Measurements from ENCODE around the gene MAST4.
"Not testable (repeated sequence)": the region's sequence is repeated elsewhere in the genome, so short reads cannot be mapped to it uniquely, and the experiment has no call there.

MAST4 gene

GRCh38 chr5:67100301-67100700 is 504.1 kb downstream of the MAST4 start:
- no peak for DNase-seq

GRCh38 chr5:67102708-67103107 is 506.5 kb downstream of the MAST4 start:
- no peak for DNase-seq

GRCh38 chr5:67104859-67105258 is 508.7 kb downstream of the MAST4 start:
- DNase-seq: no peak

GRCh38 chr5:67105270-67105669 is 509.1 kb downstream of the MAST4 start:
- no peak for DNase-seq

GRCh38 chr5:67106626-67107342 is 510.6 kb downstream of the MAST4 start:
- DNase-seq: no peak

GRCh38 chr5:67111779-67112178 is 515.6 kb downstream of the MAST4 start:
- DNase-seq: no peak

- DNase-seq: no peak
Measured at GRCh38 chr5:67115246-67115645, 519.1 kb downstream of the MAST4 start.

- DNase-seq: no peak
Measured at GRCh38 chr5:67115817-67116216, 519.6 kb downstream of the MAST4 start.

GRCh38 chr5:67118050-67118620 is 521.9 kb downstream of the MAST4 start:
- DNase-seq: no peak

- DNase-seq: no peak
Measured at GRCh38 chr5:67119010-67119409, 522.8 kb downstream of the MAST4 start.

GRCh38 chr5:67120032-67120431 is 523.8 kb downstream of the MAST4 start:
- DNase-seq: no peak

GRCh38 chr5:67123819-67124218 is 527.6 kb downstream of the MAST4 start:
- DNase-seq: no peak

GRCh38 chr5:67124556-67124955 is 528.4 kb downstream of the MAST4 start:
- no peak for DNase-seq

- DNase-seq: not testable (repeated sequence)
Measured at GRCh38 chr5:67127347-67127895, 531.2 kb downstream of the MAST4 start.

- DNase-seq: no peak
Measured at GRCh38 chr5:67129768-67130167, 533.6 kb downstream of the MAST4 start.

- no peak for DNase-seq
Measured at GRCh38 chr5:67133217-67133616, 537.0 kb downstream of the MAST4 start.

- DNase-seq: no peak
Measured at GRCh38 chr5:67133776-67134175, 537.6 kb downstream of the MAST4 start.

- DNase-seq: no peak
Measured at GRCh38 chr5:67135381-67135984, 539.3 kb downstream of the MAST4 start.

GRCh38 chr5:67139030-67139429 is 542.8 kb downstream of the MAST4 start:
- no peak for DNase-seq

GRCh38 chr5:67140413-67140812 is 544.2 kb downstream of the MAST4 start:
- DNase-seq: no peak

GRCh38 chr5:67141644-67142043 is 545.5 kb downstream of the MAST4 start:
- DNase-seq: no peak

GRCh38 chr5:67142816-67143215 is 546.6 kb downstream of the MAST4 start:
- DNase-seq: no peak

- no peak for DNase-seq
Measured at GRCh38 chr5:67143549-67143948, 547.4 kb downstream of the MAST4 start.

- no peak for DNase-seq
Measured at GRCh38 chr5:67144183-67144639, 548.0 kb downstream of the MAST4 start.
